ENCODE measurements around the gene NEURL1. TPM values are rescaled to one million over a fixed set of nuclear protein-coding genes. Genes with fewer than 3 reads are reported as not detected.

The NEURL1 gene
- total and polyA plus RNA-seq, 10 of the 15 experiments (the other 5 are each of a cell fraction or from before 2014, with no cell fraction given): 0.02 to 0.05 (median 0.05) TPM; not detected in 6

- no peak for TF ChIP-seq E2F4 (IDR thresholded peaks at IDR 0.05; ENCODE audit: low read depth, low read length)
- TF ChIP-seq MTA2 (IDR thresholded peaks at IDR 0.05; ENCODE audit: low read depth): no peak
Observed at GRCh38 chr10:103571656-103571975, 78.1 kb downstream of the NEURL1 start (continued).

GRCh38 chr10:103572347-103573204, 79.1 kb downstream of the NEURL1 start:
- 33% methylated on average over 10 of the region's 10 CpGs for WGBS (ENCODE audit: insufficient coverage, insufficient replicate concordance, low lambda C conversion rate, missing lambda C conversion rate)
- H3K4me2 ChIP-seq (ENCODE audit: control insufficient read depth, insufficient read depth): no peak overlapping the region
- no peak overlapping the region for H3K9ac ChIP-seq (ENCODE audit: control insufficient read depth, insufficient read depth, low read length)
- no peak overlapping the region for H3K4me3 ChIP-seq
- H3K36me3 ChIP-seq (ENCODE audit: control insufficient read depth in 2 of 2, insufficient read depth in 2 of 2, low read length in 1 of 2): no peaks in the 10 kb centered on the region
- TF ChIP-seq SREBF1 (IDR thresholded peaks at IDR 0.05; ENCODE audit: low read length) (no peak), RELA (IDR thresholded peaks at IDR 0.05; ENCODE audit: borderline replicate concordance, partially characterized antibody) (no peak), KDM1A (IDR thresholded peaks at IDR 0.05; ENCODE audit: borderline replicate concordance) (no peak)
- no peak overlapping the region for H3K27ac ChIP-seq (ENCODE audit: control insufficient read depth, insufficient read depth)
- H3K4me1 ChIP-seq (ENCODE audit: control insufficient read depth, insufficient read depth, low read length): no peaks in the 10 kb centered on the region
- CTCF ChIA-PET: interaction anchor here (1.1 kb wide), 1 partner anchor 8 kb away, joined by 3 read pairs; no protein-coding TSS in a partner anchor
- ATAC-seq (no peak), DNase-seq (ENCODE audit: low read depth, low spot score) (no peak), FAIRE-seq (no peak)
- intact Hi-C loops (cut with micrococcal nuclease; ENCODE audit: unreplicated experiment) (no loop called here), in situ Hi-C loops (cut with MboI) (no loop called here)
- H3K79me2 ChIP-seq (ENCODE audit: control insufficient read depth, insufficient read depth, low read length): no peaks in the 10 kb centered on the region
- POLR2A ChIA-PET: no interaction called here
- no peaks in the 10 kb centered on the region; a peak in 3 of 4 replicates for H3K27me3 ChIP-seq (replicated peaks in 1 of 2; ENCODE audit: control insufficient read depth in 2 of 2, insufficient read depth in 2 of 2, low read length in 1 of 2)
- SMC1A ChIA-PET (ENCODE audit: uncharacterized antibody, unreplicated experiment): interaction anchor here (1.0 kb wide), 1 partner anchor 156 kb away, joined by 3 read pairs; no protein-coding TSS in a partner anchor
- no peaks in the 10 kb centered on the region for H4K20me1 ChIP-seq (ENCODE audit: control insufficient read depth, insufficient read depth)
- no peaks in the 10 kb centered on the region for H3K9me3 ChIP-seq (replicated peaks; ENCODE audit: control insufficient read depth, insufficient read depth, low read length)
- no peak overlapping the region for H2AFZ ChIP-seq (ENCODE audit: control insufficient read depth, low read depth, low read length)
- RAD21 ChIA-PET (ENCODE audit: unreplicated experiment): no interaction called here
- BruUV-seq (replicated peaks): no TSS peak

All from GM12878 (cell line).